ENCODE measurements around the gene NNT.
"Not testable (repeated sequence)": the region's sequence is repeated elsewhere in the genome, so short reads cannot be mapped to it uniquely, and the experiment has no call there.

NNT gene

DNA sequence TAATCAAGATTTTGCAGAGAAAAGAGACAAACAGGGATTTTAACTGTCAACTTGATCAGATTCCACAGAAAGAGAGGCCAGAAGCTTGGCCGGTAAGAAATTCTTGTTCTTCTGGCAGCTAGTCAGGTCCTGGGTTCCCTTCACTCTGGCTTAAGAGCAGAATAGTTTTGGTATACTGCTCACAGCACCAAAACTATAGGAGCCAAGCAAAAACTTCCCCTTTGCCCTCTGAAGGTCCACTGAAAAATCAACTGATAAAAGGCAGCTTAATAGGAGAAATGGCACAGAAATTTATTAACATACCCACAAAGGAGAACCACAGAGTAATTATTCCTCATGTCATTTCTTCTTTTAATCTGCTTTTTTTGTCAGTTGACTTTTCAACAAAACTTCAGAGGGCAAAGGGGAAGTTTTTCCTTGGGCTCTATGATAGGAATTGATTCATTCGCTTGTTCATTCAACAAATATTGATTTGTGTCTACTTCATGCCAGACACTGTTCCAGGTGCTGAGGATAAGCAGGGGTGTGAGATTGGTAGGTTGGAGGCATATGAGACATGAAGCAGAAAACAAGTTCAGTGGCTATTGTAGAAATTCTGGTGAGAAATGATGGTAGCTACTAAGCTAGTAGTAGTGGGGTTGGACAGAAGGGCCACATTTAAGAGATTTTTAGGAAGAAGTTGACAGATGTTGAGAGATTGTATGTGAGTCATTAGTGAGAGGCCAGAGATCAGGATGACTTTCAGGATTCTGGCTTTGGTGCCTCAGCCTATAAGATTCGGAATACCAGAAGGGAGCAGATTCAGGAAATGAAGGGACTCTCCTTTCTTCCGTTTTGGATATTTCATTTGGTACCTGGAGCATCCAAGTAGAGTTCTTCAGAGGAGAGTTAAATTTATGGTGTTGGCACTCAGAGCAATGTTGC lies 20.6 kb upstream of the NNT start:
- no peak overlapping the region for H3K27ac ChIP-seq (ENCODE audit: insufficient read depth, low read length, poor library complexity, severe bottlenecking)

DNA sequence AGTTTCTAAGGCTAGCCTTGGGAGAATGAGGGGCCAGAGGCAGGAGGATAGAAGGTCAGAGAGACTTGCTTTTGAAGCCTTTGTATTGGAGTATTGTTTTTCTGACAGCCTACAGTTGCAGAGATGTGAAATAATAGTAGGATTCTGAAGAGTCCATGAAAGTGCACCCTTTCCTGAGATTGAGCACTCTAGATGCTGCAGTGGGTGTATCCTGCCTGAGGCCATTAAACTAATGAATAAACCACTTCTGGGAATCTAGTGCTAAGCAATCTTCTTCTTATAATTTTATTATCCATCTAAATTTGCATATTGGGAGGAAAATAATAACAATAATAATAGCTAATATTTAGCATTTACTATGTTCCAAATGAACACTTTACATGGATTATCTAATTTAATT lies 19.3 kb upstream of the NNT start:
- no peaks in the 10 kb centered on the region for H3K9me3 ChIP-seq (ENCODE audit: control insufficient read depth, low read length)
- DNase-seq: no peak
- no peak overlapping the region for H3K27ac ChIP-seq (ENCODE audit: insufficient read depth, low read length, poor library complexity, severe bottlenecking)
- H3K4me1 ChIP-seq (ENCODE audit: control insufficient read depth, insufficient read depth, low read length, poor library complexity, severe bottlenecking): no peaks in the 10 kb centered on the region
- H3K4me3 ChIP-seq (ENCODE audit: insufficient read depth, low read depth, low read length, poor library complexity, severe bottlenecking): no peak overlapping the region
- no peaks in the 10 kb centered on the region for H3K36me3 ChIP-seq (ENCODE audit: control insufficient read depth, insufficient read depth, low read length)
- H3K27me3 ChIP-seq (replicated peaks; ENCODE audit: control insufficient read depth, insufficient read depth, low read length, poor library complexity, severe bottlenecking): no peaks in the 10 kb centered on the region

More for the DNA sequence above, 20.6 kb upstream of the NNT start:
- H3K9me3 ChIP-seq (ENCODE audit: control insufficient read depth, low read length): no peaks in the 10 kb centered on the region
- H3K4me1 ChIP-seq (ENCODE audit: control insufficient read depth, insufficient read depth, low read length, poor library complexity, severe bottlenecking): no peaks in the 10 kb centered on the region
- DNase-seq: no peak
- H3K27me3 ChIP-seq (replicated peaks; ENCODE audit: control insufficient read depth, insufficient read depth, low read length, poor library complexity, severe bottlenecking): no peaks in the 10 kb centered on the region
- H3K36me3 ChIP-seq (ENCODE audit: control insufficient read depth, insufficient read depth, low read length): no peaks in the 10 kb centered on the region
- H3K4me3 ChIP-seq (ENCODE audit: insufficient read depth, low read depth, low read length, poor library complexity, severe bottlenecking): no peak overlapping the region

DNA sequence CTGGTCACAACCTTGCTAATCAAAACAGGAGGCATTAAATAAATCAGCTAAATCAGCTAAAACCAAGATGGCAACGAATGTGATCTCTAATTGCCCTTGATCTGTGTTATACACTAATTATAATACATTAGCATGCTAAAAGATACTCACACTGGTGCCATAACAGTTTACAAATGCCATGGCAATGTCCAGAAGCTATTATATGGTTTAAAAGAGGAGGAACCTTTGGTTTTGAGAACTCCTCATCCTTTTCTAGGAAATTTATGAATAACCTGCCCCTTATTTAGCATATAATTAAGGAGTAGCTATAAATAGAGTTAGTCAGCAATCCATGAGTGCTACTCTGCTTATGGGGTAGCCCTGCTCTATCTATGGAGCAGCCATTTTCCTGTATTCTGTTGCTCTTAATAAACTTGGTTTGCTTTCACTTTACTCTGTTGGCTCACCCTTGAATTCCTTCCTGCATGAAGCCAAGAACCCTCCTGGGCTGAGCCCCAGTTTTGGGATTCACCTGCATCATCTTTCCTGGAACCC lies 18.7 kb upstream of the NNT start:
- DNase-seq: no peak
- Histone ChIP-seq H3K4me3 (ENCODE audit: insufficient read depth, low read depth, low read length, poor library complexity, severe bottlenecking) (no peak overlapping the region), H3K9me3 (ENCODE audit: control insufficient read depth, low read length) (no peaks in the 10 kb centered on the region), H3K27me3 (replicated peaks; ENCODE audit: control insufficient read depth, insufficient read depth, low read length, poor library complexity, severe bottlenecking) (no peaks in the 10 kb centered on the region), H3K36me3 (ENCODE audit: control insufficient read depth, insufficient read depth, low read length) (no peaks in the 10 kb centered on the region), H3K27ac (ENCODE audit: insufficient read depth, low read length, poor library complexity, severe bottlenecking) (no peak overlapping the region), H3K4me1 (ENCODE audit: control insufficient read depth, insufficient read depth, low read length, poor library complexity, severe bottlenecking) (no peaks in the 10 kb centered on the region)

DNA sequence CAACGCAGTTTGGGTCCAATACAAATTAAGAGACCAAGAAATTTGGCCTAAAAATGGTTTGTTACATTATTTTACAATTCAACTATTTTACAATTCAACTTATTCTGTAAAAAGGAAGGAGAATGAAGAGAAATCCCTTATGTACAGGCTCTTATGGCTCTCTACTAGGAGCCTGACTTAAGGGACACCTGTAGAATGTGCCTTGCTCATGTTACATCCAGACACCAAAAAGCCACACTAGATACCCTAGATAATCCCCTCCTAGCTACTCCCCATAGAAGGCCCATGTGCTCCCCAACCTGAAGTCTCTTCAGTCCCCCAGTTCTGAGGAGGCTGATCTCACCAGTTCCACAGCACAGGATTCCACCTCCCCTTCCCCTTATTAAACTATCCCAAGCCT lies 14.1 kb upstream of the NNT start:
- no peaks in the 10 kb centered on the region for H3K27me3 ChIP-seq (replicated peaks; ENCODE audit: control insufficient read depth, insufficient read depth, low read length, poor library complexity, severe bottlenecking)
- H3K27ac ChIP-seq (ENCODE audit: insufficient read depth, low read length, poor library complexity, severe bottlenecking): no peak overlapping the region
- no peaks in the 10 kb centered on the region for H3K36me3 ChIP-seq (ENCODE audit: control insufficient read depth, insufficient read depth, low read length)
- H3K4me3 ChIP-seq (ENCODE audit: insufficient read depth, low read depth, low read length, poor library complexity, severe bottlenecking): no peak overlapping the region
- no peak for DNase-seq
- H3K9me3 ChIP-seq (ENCODE audit: control insufficient read depth, low read length): no peaks in the 10 kb centered on the region
- H3K4me1 ChIP-seq (ENCODE audit: control insufficient read depth, insufficient read depth, low read length, poor library complexity, severe bottlenecking): no peaks in the 10 kb centered on the region

DNA sequence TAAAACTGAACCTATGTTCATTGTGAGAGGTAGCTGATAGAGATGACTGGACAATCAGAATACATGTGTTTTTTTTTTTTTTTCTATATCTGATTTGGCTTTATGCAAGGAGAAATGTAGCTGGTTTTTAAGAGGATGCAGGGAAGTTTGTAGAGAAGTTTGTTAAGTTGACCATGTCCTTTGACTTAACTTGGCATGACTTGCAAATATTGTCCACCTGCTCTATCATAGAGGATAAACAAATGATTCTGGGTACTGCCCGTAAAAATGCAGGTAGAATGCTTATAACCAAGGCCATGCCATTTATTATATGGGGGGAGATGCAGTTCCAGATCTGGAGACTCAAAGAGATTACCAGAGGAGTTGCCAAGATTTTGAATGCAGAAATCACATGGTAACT lies 13.7 kb upstream of the NNT start:
- H3K36me3 ChIP-seq (ENCODE audit: control insufficient read depth, insufficient read depth, low read length): no peaks in the 10 kb centered on the region
- no peaks in the 10 kb centered on the region for H3K9me3 ChIP-seq (ENCODE audit: control insufficient read depth, low read length)
- DNase-seq: no peak
- no peaks in the 10 kb centered on the region for H3K27me3 ChIP-seq (replicated peaks; ENCODE audit: control insufficient read depth, insufficient read depth, low read length, poor library complexity, severe bottlenecking)
- no peak overlapping the region for H3K4me3 ChIP-seq (ENCODE audit: insufficient read depth, low read depth, low read length, poor library complexity, severe bottlenecking)
- no peaks in the 10 kb centered on the region for H3K4me1 ChIP-seq (ENCODE audit: control insufficient read depth, insufficient read depth, low read length, poor library complexity, severe bottlenecking)
- no peak overlapping the region for H3K27ac ChIP-seq (ENCODE audit: insufficient read depth, low read length, poor library complexity, severe bottlenecking)

DNA sequence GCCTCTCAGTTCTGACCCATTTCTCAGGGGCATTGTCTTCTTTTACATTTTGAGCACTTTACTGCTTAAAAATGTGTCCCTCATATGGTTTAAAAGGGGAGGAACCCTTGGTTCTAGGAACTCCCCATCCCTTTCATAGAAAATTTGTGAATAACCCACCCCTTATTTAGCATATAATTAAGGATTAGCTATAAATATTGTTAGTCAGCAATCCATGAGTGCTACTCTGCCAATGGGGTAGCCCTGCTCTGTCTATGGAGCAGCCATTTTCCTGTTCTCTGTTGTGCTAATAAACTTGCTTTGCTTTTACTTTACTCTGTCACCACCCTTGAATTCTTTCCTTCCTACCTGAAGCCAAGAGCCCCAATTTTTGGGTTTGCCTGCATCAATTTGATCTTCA lies 12.3 kb upstream of the NNT start:
- H3K27me3 ChIP-seq (replicated peaks; ENCODE audit: control insufficient read depth, insufficient read depth, low read length, poor library complexity, severe bottlenecking): no peaks in the 10 kb centered on the region
- no peaks in the 10 kb centered on the region for H3K36me3 ChIP-seq (ENCODE audit: control insufficient read depth, insufficient read depth, low read length)
- no peak for DNase-seq
- H3K27ac ChIP-seq (ENCODE audit: insufficient read depth, low read length, poor library complexity, severe bottlenecking): no peak overlapping the region
- H3K9me3 ChIP-seq (ENCODE audit: control insufficient read depth, low read length): no peaks in the 10 kb centered on the region
- no peak overlapping the region for H3K4me3 ChIP-seq (ENCODE audit: insufficient read depth, low read depth, low read length, poor library complexity, severe bottlenecking)
- H3K4me1 ChIP-seq (ENCODE audit: control insufficient read depth, insufficient read depth, low read length, poor library complexity, severe bottlenecking): no peaks in the 10 kb centered on the region

DNA sequence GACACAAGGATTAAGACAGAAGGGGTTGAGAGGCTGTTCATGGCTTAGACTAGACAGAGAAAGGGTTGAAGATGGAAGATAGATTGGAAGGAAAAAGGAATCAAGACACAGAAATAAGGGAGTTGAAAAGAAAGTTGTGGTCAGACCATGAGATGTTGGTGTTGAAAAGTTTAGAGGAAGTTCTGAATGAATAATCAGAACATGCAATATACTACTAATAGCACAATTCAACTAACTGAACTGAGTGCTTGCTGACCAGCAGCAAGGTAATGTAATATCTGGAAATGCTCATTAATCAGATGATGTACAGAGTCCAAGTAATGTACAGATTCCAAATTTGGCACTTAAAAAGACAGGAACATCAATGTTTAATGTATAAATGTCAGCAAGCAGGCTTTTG lies 10.6 kb upstream of the NNT start:
- no peak for DNase-seq

DNA sequence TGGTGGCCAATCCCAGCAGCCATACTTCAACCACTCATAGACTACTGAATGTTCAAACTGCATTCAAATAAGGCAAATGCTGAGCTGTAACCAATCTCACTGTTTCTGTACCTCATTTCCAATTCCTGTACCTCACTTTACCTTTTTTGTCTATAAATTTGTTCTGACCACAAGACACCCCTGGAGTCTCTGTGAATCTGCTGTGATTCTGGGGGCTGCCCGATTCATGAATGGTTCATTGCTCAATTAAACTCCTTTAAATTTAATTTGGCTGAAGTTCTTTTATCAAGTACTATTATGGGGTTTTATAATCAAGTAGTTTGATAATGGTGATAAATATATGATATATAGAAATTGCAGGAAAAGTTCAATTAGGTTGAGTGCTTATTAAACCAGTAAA lies 4.1 kb upstream of the NNT start:
- not testable (repeated sequence) for H3K4me1 ChIP-seq (ENCODE audit: control insufficient read depth, insufficient read depth, low read length, poor library complexity, severe bottlenecking); H3K27ac ChIP-seq (ENCODE audit: insufficient read depth, low read length, poor library complexity, severe bottlenecking); H3K9me3 ChIP-seq (ENCODE audit: control insufficient read depth, low read length); H3K4me3 ChIP-seq (ENCODE audit: insufficient read depth, low read depth, low read length, poor library complexity, severe bottlenecking); H3K36me3 ChIP-seq (ENCODE audit: control insufficient read depth, insufficient read depth, low read length); DNase-seq; H3K27me3 ChIP-seq (replicated peaks; ENCODE audit: control insufficient read depth, insufficient read depth, low read length, poor library complexity, severe bottlenecking)

More for the DNA sequence above, 10.6 kb upstream of the NNT start:
- Histone ChIP-seq H3K36me3 (ENCODE audit: control insufficient read depth, insufficient read depth, low read length) (no peaks in the 10 kb centered on the region), H3K27me3 (replicated peaks; ENCODE audit: control insufficient read depth, insufficient read depth, low read length, poor library complexity, severe bottlenecking) (no peaks in the 10 kb centered on the region), H3K9me3 (ENCODE audit: control insufficient read depth, low read length) (no peaks in the 10 kb centered on the region), H3K27ac (ENCODE audit: insufficient read depth, low read length, poor library complexity, severe bottlenecking) (no peak overlapping the region), H3K4me1 (ENCODE audit: control insufficient read depth, insufficient read depth, low read length, poor library complexity, severe bottlenecking) (no peaks in the 10 kb centered on the region), H3K4me3 (ENCODE audit: insufficient read depth, low read depth, low read length, poor library complexity, severe bottlenecking) (no peak overlapping the region)

DNA sequence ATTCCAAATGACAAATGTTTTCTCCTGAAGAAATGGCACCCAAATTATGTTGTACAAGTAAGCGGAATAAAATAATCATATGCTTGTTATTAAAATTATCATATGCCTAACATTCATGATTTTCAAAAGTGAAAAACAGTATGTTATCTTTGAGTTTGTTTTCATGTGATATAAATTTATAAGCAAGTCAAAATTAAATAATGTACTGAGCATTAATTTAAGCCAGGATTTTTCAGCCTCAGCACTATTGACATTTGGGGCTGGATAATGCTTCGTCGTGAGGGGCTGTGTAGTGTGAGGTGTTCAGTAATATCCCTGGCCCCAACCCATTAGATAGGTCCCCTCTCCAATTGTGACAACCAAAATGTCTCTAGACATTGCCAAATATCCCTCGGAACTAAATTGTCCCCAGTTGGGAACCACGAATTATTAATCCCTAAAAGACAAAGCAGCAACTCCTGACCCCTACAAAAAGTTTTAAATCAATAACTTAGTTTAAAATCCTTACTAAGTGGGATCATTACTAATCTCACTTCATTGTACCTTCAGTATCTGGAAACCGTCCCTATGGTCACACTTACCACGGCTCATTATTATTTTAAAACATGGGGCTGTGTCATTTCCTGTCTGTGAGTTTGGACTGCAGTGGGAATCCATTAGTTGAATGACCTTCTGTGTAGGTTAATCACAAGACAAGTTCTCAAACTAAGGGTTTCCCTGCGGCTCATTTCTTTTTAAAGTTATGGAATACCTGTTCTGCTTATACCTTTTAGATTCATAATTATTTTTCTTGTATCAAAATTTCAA lies 1.3 kb upstream of the NNT start:
- Histone ChIP-seq H3K9me3 (ENCODE audit: control insufficient read depth, low read length) (no peaks in the 10 kb centered on the region), H3K27ac (ENCODE audit: insufficient read depth, low read length, poor library complexity, severe bottlenecking) (peak overlapping the region; percentile 80), H3K27me3 (replicated peaks; ENCODE audit: control insufficient read depth, insufficient read depth, low read length, poor library complexity, severe bottlenecking) (no peaks in the 10 kb centered on the region), H3K4me1 (ENCODE audit: control insufficient read depth, insufficient read depth, low read length, poor library complexity, severe bottlenecking) (peaks cover 18% of the 10 kb centered on the region), H3K4me3 (ENCODE audit: insufficient read depth, low read depth, low read length, poor library complexity, severe bottlenecking) (peak overlapping the region; percentile 88), H3K36me3 (ENCODE audit: control insufficient read depth, insufficient read depth, low read length) (no peaks in the 10 kb centered on the region)
- no peak for DNase-seq

Data from effector memory CD4-positive, alpha-beta T cell (primary cell).